LNCAP (cell line): Measurements from ENCODE around the gene MAB21L4.

ENCODE experiments used
- TF ChIP-seq, protein P1 (sequence below): fragments of 450-650 bp; IDR thresholded peaks from 2 replicates; pipeline ENCODE4 v1.5.1; 2017; ENCODE audit warnings: mild to moderate bottlenecking

The MAB21L4 gene

DNA sequence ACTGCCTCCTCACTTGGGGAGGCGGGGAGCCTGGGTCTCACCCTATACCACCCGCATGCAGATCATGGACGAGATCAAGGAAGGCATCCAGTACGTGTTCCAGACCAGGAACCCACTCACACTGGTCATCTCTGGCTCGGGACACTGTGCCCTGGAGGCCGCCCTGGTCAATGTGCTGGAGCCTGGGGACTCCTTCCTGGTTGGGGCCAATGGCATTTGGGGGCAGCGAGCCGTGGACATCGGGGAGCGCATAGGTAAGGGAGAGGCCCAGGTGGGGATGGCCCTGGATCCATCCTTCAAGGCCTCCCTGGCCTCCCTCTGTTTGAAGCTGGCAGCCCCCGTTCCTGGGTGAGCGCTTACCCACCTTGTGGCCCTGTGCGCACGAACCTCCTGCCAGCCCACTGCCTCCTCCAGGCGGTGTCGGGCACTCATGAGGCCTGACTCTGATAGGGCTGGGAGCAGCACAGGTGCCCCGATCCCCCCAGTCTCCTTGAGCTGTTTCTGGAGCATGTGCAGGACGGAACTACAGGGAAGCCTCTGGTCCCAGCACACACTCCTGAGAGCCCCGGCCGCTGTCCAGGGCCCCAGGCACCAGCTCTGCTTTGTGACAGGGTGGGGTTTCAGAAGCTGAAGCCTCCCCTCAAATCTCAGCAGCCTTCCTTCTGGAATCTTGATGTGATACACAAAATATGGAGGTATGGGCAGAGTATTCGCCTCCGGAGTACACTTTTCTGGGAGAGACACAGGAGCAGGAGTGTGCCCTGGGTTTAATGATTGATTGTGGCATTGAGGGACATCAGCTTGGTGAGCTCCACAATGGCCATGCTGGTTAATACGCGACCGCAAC is 26.6 kb downstream of the MAB21L4 start:
- TF ChIP-seq, protein P1, sequence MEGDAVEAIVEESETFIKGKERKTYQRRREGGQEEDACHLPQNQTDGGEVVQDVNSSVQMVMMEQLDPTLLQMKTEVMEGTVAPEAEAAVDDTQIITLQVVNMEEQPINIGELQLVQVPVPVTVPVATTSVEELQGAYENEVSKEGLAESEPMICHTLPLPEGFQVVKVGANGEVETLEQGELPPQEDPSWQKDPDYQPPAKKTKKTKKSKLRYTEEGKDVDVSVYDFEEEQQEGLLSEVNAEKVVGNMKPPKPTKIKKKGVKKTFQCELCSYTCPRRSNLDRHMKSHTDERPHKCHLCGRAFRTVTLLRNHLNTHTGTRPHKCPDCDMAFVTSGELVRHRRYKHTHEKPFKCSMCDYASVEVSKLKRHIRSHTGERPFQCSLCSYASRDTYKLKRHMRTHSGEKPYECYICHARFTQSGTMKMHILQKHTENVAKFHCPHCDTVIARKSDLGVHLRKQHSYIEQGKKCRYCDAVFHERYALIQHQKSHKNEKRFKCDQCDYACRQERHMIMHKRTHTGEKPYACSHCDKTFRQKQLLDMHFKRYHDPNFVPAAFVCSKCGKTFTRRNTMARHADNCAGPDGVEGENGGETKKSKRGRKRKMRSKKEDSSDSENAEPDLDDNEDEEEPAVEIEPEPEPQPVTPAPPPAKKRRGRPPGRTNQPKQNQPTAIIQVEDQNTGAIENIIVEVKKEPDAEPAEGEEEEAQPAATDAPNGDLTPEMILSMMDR: no peak

- TF ChIP-seq, protein P1: no peak
These were observed 27.5 kb downstream of the MAB21L4 start, which contains the start of gene AGXT for GRCh38 chr2:240868286-240869108. Gene AGXT, plus strand, starts transcription at chr2:240868824. Its CDS starts 42 bp downstream, at chr2:240868866.

DNA sequence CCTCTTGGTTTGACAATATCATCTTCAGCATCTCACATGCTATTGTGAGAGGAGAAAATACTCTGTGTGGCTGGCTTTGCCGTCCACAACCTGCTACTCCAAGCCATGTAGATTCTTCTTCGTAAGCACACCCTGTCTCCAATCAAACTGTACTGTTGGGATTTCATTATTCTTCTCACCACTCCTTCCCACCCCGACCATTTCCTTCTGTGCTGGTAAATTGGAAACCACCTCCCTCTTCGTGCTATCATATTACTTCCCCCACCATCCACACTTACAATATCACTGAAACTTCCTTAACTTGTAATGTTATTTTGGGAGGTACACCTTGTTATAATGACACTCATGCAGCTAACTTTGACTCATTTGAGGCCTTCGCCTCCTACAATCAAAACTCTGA is 30.6 kb downstream of the MAB21L4 start:
- TF ChIP-seq, protein P1: no peak

DNA sequence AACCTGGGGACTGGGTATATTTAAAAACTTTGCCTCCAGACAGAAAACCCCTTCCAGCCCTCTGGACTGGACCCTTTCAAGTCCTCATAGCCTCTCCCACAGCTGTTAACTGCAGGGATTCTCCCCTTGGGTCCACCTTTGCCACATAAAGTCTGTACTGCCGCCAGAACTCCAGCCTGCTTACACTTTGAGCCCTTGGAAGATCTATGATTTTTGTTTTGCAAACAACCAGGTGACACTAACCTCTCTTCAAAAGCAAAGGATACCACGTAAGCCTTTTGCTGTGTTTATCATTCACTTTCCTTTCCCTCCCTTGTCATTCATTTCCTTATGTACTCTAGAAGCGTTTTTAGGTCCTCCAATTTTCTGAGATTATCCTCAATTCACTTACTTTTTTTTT is 31.5 kb downstream of the MAB21L4 start:
- TF ChIP-seq, protein P1: no peak

- TF ChIP-seq, protein P1: no peak
These were observed 34.4 kb downstream of the MAB21L4 start for GRCh38 chr2:240861547-240861946.

DNA sequence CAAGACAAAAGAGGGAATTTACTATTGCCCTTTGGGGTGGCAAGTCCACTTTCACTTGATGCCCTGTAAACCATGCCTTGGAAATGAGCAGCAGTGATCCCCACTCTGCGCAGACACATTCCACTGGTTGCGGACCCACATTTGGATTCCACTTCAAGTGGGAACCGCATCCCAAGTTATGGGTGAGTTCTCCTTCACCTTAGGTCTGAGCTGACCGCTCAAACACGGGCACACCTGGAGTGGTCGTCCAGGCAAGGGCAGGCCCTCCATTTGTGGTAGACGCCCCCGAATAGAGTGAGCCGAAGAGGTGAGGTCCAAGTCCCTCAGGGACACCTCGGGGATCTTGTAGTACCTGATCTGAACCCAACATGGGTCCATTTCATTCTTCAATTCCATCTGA is 37.1 kb downstream of the MAB21L4 start:
- TF ChIP-seq, protein P1: no peak

- TF ChIP-seq, protein P1: no peak
These were observed 37.6 kb downstream of the MAB21L4 start for GRCh38 chr2:240858321-240858720.
